ENCODE data around the gene RAB22A. TPM values are rescaled to one million over a fixed set of nuclear protein-coding genes. Genes with fewer than 3 reads are reported as not detected.

Gene RAB22A
- total and polyA plus RNA-seq, 9 of the 15 experiments (the other 6 are each of a cell fraction or from before 2014, with no cell fraction given): 1.1 to 8.0 (median 6.7) TPM

- in situ Hi-C loops (cut with MboI): no loop called here
- Histone ChIP-seq H4K20me1 (replicated peaks; ENCODE audit: control insufficient read depth, insufficient read depth, low read length) (0 out of 2 replicates have a peak, but pooled peaks cover 3% of the 10 kb centered on the region), H3K4me1 (replicated peaks in 1 of 2; ENCODE audit: control insufficient read depth in 2 of 2, insufficient read depth in 2 of 2, low read length in 2 of 2) (no peaks in the 10 kb centered on the region; a peak in 1 of 5 replicates), H3K27me3 (ENCODE audit: control insufficient read depth in 2 of 2, insufficient read depth in 2 of 2, low read length in 2 of 2) (no peaks in the 10 kb centered on the region), H3K9me1 (ENCODE audit: control insufficient read depth, insufficient read depth, low read length) (no peaks in the 10 kb centered on the region), H2AFZ (ENCODE audit: low read depth, low read length) (no peak overlapping the region), H3K79me2 (ENCODE audit: control insufficient read depth, insufficient read depth, low read length) (0 out of 3 replicates have a peak, but pooled peaks cover 2% of the 10 kb centered on the region), H3K4me3 (no peak overlapping the region), H3K9ac (ENCODE audit: insufficient read depth in 1 of 2, low read depth in 2 of 2, low read length in 2 of 2) (no peak overlapping the region), H3K9me3 (replicated peaks; ENCODE audit: control insufficient read depth, insufficient read depth, low read depth, low read length) (no peaks in the 10 kb centered on the region), H3K36me3 (ENCODE audit: control insufficient read depth, insufficient read depth, low read length) (no peaks in the 10 kb centered on the region), H3K4me2 (ENCODE audit: insufficient read depth, low read length) (no peak overlapping the region), H3K27ac (ENCODE audit: extremely low read depth, low read depth, low read length) (no peak overlapping the region)
- 67% methylated on average over 2 of the region's 2 CpGs for WGBS (ENCODE audit: insufficient coverage, low coverage, missing lambda C conversion rate)
- intact Hi-C loops (cut with micrococcal nuclease): no loop called here
- no peak for TF ChIP-seq HLTF (IDR thresholded peaks at IDR 0.05)
- FAIRE-seq (no peak), ATAC-seq (no peak), DNase-seq (ENCODE audit: extremely low read depth in 1 of 4, low spot score in 3 of 4) (no peak)
- no TSS peak for BruUV-seq (replicated peaks)
- CTCF ChIA-PET (ENCODE audit: low intra/inter-chr PET ratio): no interaction called here
- POLR2A ChIA-PET: interaction anchor here (1.7 kb wide), 1 partner anchor 12 kb away, joined by 6 read pairs; no protein-coding TSS in a partner anchor
Measured at GRCh38 chr20:58277107-58277506, 32.4 kb upstream of the RAB22A start.

- Histone ChIP-seq H2AFZ (ENCODE audit: low read depth, low read length) (no peak overlapping the region), H3K4me1 (replicated peaks in 1 of 2; ENCODE audit: control insufficient read depth in 2 of 2, insufficient read depth in 2 of 2, low read length in 2 of 2) (no peaks in the 10 kb centered on the region), H4K20me1 (replicated peaks; ENCODE audit: control insufficient read depth, insufficient read depth, low read length) (0 out of 2 replicates have a peak, but pooled peaks cover 3% of the 10 kb centered on the region), H3K4me2 (ENCODE audit: insufficient read depth, low read length) (no peak overlapping the region), H3K4me3 (no peak overlapping the region), H3K9me1 (ENCODE audit: control insufficient read depth, insufficient read depth, low read length) (no peaks in the 10 kb centered on the region), H3K9me3 (replicated peaks; ENCODE audit: control insufficient read depth, insufficient read depth, low read depth, low read length) (no peaks in the 10 kb centered on the region), H3K79me2 (ENCODE audit: control insufficient read depth, insufficient read depth, low read length) (0 out of 3 replicates have a peak, but pooled peaks cover 2% of the 10 kb centered on the region), H3K9ac (ENCODE audit: insufficient read depth in 1 of 2, low read depth in 2 of 2, low read length in 2 of 2) (no peak overlapping the region), H3K27ac (ENCODE audit: extremely low read depth, low read depth, low read length) (no peak overlapping the region), H3K36me3 (ENCODE audit: control insufficient read depth, insufficient read depth, low read length) (no peaks in the 10 kb centered on the region), H3K27me3 (ENCODE audit: control insufficient read depth in 2 of 2, insufficient read depth in 2 of 2, low read length in 2 of 2) (no peaks in the 10 kb centered on the region)
- in situ Hi-C loops (cut with MboI) (no loop called here), intact Hi-C loops (cut with micrococcal nuclease) (no loop called here)
- FAIRE-seq: no peak
- DNase-seq (ENCODE audit: extremely low read depth in 1 of 4, low spot score in 3 of 4): no peak
- ChIA-PET POLR2A (interaction anchor here (0.8 to 1.7 kb wide), 2 partner anchors 12 to 57 kb away, joined by 3 to 6 read pairs; no protein-coding TSS in a partner anchor), CTCF (ENCODE audit: low intra/inter-chr PET ratio) (no interaction called here)
- 40% methylated on average over 4 of the region's 4 CpGs for WGBS (ENCODE audit: insufficient coverage, low coverage, missing lambda C conversion rate)
- no TSS peak for BruUV-seq (replicated peaks)
- ATAC-seq: no peak
- no peak for TF ChIP-seq HMGXB4 (CRISPR knock-in tag; IDR thresholded peaks at IDR 0.05)
- TF ChIP-seq CBFB (CRISPR knock-in tag; IDR thresholded peaks at IDR 0.05): no peak
- TF ChIP-seq ZNF589 (CRISPR knock-in tag; IDR thresholded peaks at IDR 0.05; ENCODE audit: low read depth): no peak
- no peak for TF ChIP-seq RERE (CRISPR knock-in tag; IDR thresholded peaks at IDR 0.05; ENCODE audit: borderline replicate concordance)
Measured at GRCh38 chr20:58277578-58278472, 31.7 kb upstream of the RAB22A start.
